Uterus (tissue), 2 donors: ENCODE data around the gene DHTKD1.

Experiments
- POLR2A ChIP-seq, 2 donors: fragments of 450-650 bp; IDR thresholded peaks; one replicate each; pipeline ENCODE4 v1.6.1; 2016; ENCODE audit warnings: antibody characterized with exemption in 2 of 2, mild to moderate bottlenecking in 1 of 2, moderate library complexity in 1 of 2
- TF ChIP-seq, protein P1 (sequence below), 4 experiments: fragments of 200-600 bp in 2 of 4; fragments of 450-650 bp in 2 of 4; sonication (generic) in 2 of 4; IDR thresholded peaks; one replicate each; pipeline ENCODE4 v1.5.1; 2016 to 2019; ENCODE audit warnings: antibody characterized with exemption in 4 of 4, mild to moderate bottlenecking in 2 of 4, moderate library complexity in 1 of 4

GRCh38 chr10:12081470-12081869, 12.7 kb downstream of the DHTKD1 start:
- TF ChIP-seq, protein P1, sequence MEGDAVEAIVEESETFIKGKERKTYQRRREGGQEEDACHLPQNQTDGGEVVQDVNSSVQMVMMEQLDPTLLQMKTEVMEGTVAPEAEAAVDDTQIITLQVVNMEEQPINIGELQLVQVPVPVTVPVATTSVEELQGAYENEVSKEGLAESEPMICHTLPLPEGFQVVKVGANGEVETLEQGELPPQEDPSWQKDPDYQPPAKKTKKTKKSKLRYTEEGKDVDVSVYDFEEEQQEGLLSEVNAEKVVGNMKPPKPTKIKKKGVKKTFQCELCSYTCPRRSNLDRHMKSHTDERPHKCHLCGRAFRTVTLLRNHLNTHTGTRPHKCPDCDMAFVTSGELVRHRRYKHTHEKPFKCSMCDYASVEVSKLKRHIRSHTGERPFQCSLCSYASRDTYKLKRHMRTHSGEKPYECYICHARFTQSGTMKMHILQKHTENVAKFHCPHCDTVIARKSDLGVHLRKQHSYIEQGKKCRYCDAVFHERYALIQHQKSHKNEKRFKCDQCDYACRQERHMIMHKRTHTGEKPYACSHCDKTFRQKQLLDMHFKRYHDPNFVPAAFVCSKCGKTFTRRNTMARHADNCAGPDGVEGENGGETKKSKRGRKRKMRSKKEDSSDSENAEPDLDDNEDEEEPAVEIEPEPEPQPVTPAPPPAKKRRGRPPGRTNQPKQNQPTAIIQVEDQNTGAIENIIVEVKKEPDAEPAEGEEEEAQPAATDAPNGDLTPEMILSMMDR (IDR thresholded peaks at IDR 0.05): no peak
- TF ChIP-seq POLR2A (IDR thresholded peaks at IDR 0.05): no peak
